WTC11 (cell line): Measurements from ENCODE around the gene ZNF407. TPM values are rescaled to one million over a fixed set of nuclear protein-coding genes. Genes with fewer than 3 reads are reported as not detected.

Source experiments
- ATAC-seq: fragments of 200-7000 bp; cut with Tn5 transposase; 2 replicates; pipeline ENCODE4 v1.10.0; 2021; ENCODE audit warnings: mild to moderate bottlenecking, moderate library complexity
- CTCF ChIA-PET: fragments of 300-600 bp; sonication (Branson Sonifier 250); formaldehyde crosslinking; loops from one replicate; lab custom pipeline; 2021; ENCODE audit warnings: antibody characterized with exemption; lab: Charles Lee
- POLR2A ChIA-PET: fragments of 350-600 bp; sonication (Branson Sonifier 250); formaldehyde crosslinking; loops from one replicate; lab custom pipeline; 2021; ENCODE audit warnings: antibody characterized with exemption; lab: Charles Lee
- DNase-seq: peaks from one replicate; pipeline ENCODE4 v3.0.0; 2021; ENCODE audit warnings: low spot score
- H3K27ac Mint-ChIP-seq: 2 replicates; pipeline ENCODE4 v1.8.0; 2021; ENCODE audit warnings: mixed read lengths
- H3K27me3 Mint-ChIP-seq: 2 replicates; pipeline ENCODE4 v1.8.0; 2021; ENCODE audit warnings: low read depth, mild to moderate bottlenecking, moderate library complexity, mixed read lengths
- H3K36me3 Mint-ChIP-seq: 2 replicates; pipeline ENCODE4 v1.8.0; 2021; ENCODE audit warnings: mixed read lengths
- H3K4me1 Mint-ChIP-seq: 2 replicates; pipeline ENCODE4 v1.8.0; 2022; ENCODE audit warnings: mixed read lengths
- H3K4me3 Mint-ChIP-seq: 2 replicates; pipeline ENCODE4 v1.8.0; 2021; ENCODE audit warnings: mild to moderate bottlenecking, moderate library complexity, mixed read lengths
- H3K9me3 Mint-ChIP-seq: 2 replicates; pipeline ENCODE4 v1.8.0; 2021; ENCODE audit warnings: mixed read lengths
- ATF1 ChIP-seq: sonication (generic); formaldehyde crosslinking; IDR thresholded peaks from 2 replicates; pipeline ENCODE4 v1.8.1; 2023; ENCODE audit warnings: mild to moderate bottlenecking, moderate library complexity, missing genetic modification reagents
- E2F4 ChIP-seq: sonication (generic); formaldehyde crosslinking; IDR thresholded peaks from 2 replicates; pipeline ENCODE4 v1.8.1; 2022; ENCODE audit warnings: low read depth, mild to moderate bottlenecking, moderate library complexity, missing genetic modification reagents, borderline replicate concordance
- ETV6 ChIP-seq: sonication (generic); formaldehyde crosslinking; IDR thresholded peaks from 2 replicates; pipeline ENCODE4 v1.8.1; 2022; ENCODE audit warnings: mild to moderate bottlenecking, missing genetic modification reagents
- KAT7 ChIP-seq: sonication (generic); formaldehyde crosslinking; IDR thresholded peaks from 2 replicates; pipeline ENCODE4 v1.8.1; 2023; ENCODE audit warnings: missing genetic modification reagents, mild to moderate bottlenecking, borderline replicate concordance
- MLX ChIP-seq: sonication (generic); formaldehyde crosslinking; IDR thresholded peaks from 2 replicates; pipeline ENCODE4 v1.8.1; 2023; ENCODE audit warnings: mild to moderate bottlenecking, missing genetic modification reagents, moderate library complexity
- NFE2L1 ChIP-seq: sonication (generic); formaldehyde crosslinking; IDR thresholded peaks from 2 replicates; pipeline ENCODE4 v1.8.1; 2023; ENCODE audit warnings: missing genetic modification reagents
- NR2C2 ChIP-seq: sonication (generic); formaldehyde crosslinking; IDR thresholded peaks from 2 replicates; pipeline ENCODE4 v1.8.0; 2022; ENCODE audit warnings: mild to moderate bottlenecking, missing genetic modification reagents
- OVOL2 ChIP-seq: fragments of 250-450 bp; sonication (Bioruptor Pico); IDR thresholded peaks from 2 replicates; pipeline ENCODE4 v1.9.0; 2021; ENCODE audit warnings: mild to moderate bottlenecking, borderline replicate concordance
- PRRX2 ChIP-seq: fragments of 250-450 bp; sonication (Bioruptor Pico); IDR thresholded peaks from 2 replicates; pipeline ENCODE4 v1.8.0; 2021; ENCODE audit warnings: mild to moderate bottlenecking
- SMAD4 ChIP-seq: sonication (generic); formaldehyde crosslinking; IDR thresholded peaks from 2 replicates; pipeline ENCODE4 v1.8.0; 2022; ENCODE audit warnings: mild to moderate bottlenecking, missing genetic modification reagents
- TP53 ChIP-seq: sonication (generic); formaldehyde crosslinking; IDR thresholded peaks from 2 replicates; pipeline ENCODE4 v1.8.1; 2023; ENCODE audit warnings: mild to moderate bottlenecking, missing genetic modification reagents
- ZMAT4 ChIP-seq: fragments of 250-450 bp; sonication (Bioruptor Pico); IDR thresholded peaks from 2 replicates; pipeline ENCODE4 v1.9.0; 2021; ENCODE audit warnings: mild to moderate bottlenecking
- ZNF121 ChIP-seq: sonication (generic); formaldehyde crosslinking; IDR thresholded peaks from 2 replicates; pipeline ENCODE4 v1.8.0; 2023; ENCODE audit warnings: missing genetic modification reagents
- total RNA-seq: library from RNA; stranded (reverse); gene quantifications from 3 replicates; pipeline ENCODE4 v1.2.3, GENCODE V29; 2021
- TF ChIP-seq, protein P1 (sequence below): sonication (generic); formaldehyde crosslinking; IDR thresholded peaks from 2 replicates; pipeline ENCODE4 v1.8.0; 2022; ENCODE audit warnings: mild to moderate bottlenecking, missing genetic modification reagents
- TF ChIP-seq, protein P2 (sequence below): sonication (generic); formaldehyde crosslinking; IDR thresholded peaks from 2 replicates; pipeline ENCODE4 v1.8.1; 2023; ENCODE audit warnings: mild to moderate bottlenecking, moderate library complexity, missing genetic modification reagents
- TF ChIP-seq, protein P3 (sequence below): sonication (generic); formaldehyde crosslinking; IDR thresholded peaks from 2 replicates; pipeline ENCODE4 v1.8.0; 2023; ENCODE audit warnings: mild to moderate bottlenecking, missing genetic modification reagents

The ZNF407 gene
- total RNA-seq, 1 experiment from 2014 or later, result 6.5 TPM

DNA sequence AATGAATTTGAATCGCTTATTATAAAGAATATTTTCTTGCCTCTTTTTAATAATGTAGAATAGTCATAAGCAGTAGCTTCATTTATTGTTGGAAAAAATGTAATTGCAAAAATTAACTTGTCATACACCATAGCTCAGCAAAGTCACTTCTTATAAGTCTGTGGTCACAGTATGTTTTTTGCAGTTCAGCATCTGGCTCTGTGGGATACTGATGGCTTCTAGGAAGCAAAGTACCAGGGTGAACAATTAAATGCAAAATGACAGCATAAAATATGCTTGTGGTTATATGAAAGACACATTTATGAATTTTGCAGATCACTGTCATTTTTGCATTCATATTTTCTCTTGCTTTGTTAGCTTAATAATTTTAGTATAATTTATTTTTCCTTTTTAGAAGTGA lies 116.5 kb downstream of the ZNF407 start (continued):
- TF ChIP-seq ZNF121 (CRISPR knock-in tag), result no peak
- TF ChIP-seq, all 79 proteins: peak for 0

DNA sequence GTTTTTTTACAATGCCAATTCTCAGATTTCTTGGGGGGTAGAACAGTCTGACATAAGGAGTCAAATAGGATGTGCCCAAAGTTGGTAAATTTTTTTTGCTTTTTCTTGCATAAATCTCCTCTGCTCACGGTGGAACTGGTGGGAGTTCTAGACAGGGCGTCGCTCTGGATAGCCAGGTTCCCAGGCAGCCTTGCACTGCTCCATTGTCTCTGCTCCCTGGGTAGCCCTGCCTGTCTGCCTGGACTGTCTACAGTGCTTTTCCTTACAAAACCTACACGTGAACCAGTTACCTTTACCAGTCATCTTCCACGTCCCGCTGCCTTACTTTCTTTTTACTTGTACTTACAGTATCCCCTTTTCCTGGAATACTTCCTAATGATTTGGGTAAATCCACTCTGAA lies 117.1 kb downstream of the ZNF407 start:
- ATAC-seq, result peak; percentile 94
- Mint-ChIP-seq H3K27me3 (no peaks in the 10 kb centered on the region), H3K27ac (peak overlapping the region; percentile 52; the same call in 1 of the 2 replicates), H3K4me3 (no peak overlapping the region), H3K4me1 (peaks cover 25% of the 10 kb centered on the region), H3K9me3 (peaks cover 3% of the 10 kb centered on the region; the same call in 1 of the 2 replicates), H3K36me3 (no peaks in the 10 kb centered on the region)
- POLR2A ChIA-PET, result no interaction called here
- no peak for DNase-seq
- TF ChIP-seq SMAD4 (CRISPR knock-in tag), result no peak
- no peak for TF ChIP-seq PRRX2 (CRISPR knock-in tag)
- no peak for TF ChIP-seq KAT7 (CRISPR knock-in tag)
- TF ChIP-seq TP53, result no peak
- TF ChIP-seq E2F4, result no peak
- TF ChIP-seq, protein P1, sequence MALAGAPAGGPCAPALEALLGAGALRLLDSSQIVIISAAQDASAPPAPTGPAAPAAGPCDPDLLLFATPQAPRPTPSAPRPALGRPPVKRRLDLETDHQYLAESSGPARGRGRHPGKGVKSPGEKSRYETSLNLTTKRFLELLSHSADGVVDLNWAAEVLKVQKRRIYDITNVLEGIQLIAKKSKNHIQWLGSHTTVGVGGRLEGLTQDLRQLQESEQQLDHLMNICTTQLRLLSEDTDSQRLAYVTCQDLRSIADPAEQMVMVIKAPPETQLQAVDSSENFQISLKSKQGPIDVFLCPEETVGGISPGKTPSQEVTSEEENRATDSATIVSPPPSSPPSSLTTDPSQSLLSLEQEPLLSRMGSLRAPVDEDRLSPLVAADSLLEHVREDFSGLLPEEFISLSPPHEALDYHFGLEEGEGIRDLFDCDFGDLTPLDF, result no peak
- no peak for TF ChIP-seq ETV6 (CRISPR knock-in tag)
- CTCF ChIA-PET, result no interaction called here

DNA sequence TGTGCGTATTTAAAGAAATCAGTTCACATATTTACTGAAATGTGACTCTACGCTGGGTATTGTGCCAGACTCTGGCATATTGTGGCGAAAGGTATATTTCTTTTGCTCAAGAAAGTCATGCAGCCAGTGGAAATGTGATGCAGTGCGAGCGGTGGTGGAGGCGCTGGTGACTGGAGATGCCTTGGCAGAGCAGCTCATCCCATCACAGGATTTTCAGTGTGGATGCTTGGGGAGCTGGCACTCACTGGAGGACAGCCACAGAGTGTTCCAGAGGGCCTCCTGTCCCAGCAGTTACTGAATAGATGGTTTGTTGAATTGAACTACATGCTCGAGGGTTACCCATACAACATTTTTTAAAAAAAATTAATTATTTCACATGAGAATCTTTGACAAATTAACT lies 117.6 kb downstream of the ZNF407 start:
- POLR2A ChIA-PET, result no interaction called here
- Mint-ChIP-seq H3K27me3 (no peaks in the 10 kb centered on the region), H3K27ac (peak overlapping the region; percentile 52; the same call in 1 of the 2 replicates), H3K4me3 (no peak overlapping the region), H3K9me3 (peaks cover 5% of the 10 kb centered on the region; the same call in 1 of the 2 replicates), H3K36me3 (no peaks in the 10 kb centered on the region), H3K4me1 (peaks cover 25% of the 10 kb centered on the region)
- CTCF ChIA-PET, result no interaction called here
- no peak for TF ChIP-seq E2F4
- TF ChIP-seq OVOL2 (CRISPR knock-in tag), result no peak
- DNase-seq (no peak), ATAC-seq (peak; percentile 40)

GRCh38 chr18:74715865-74716712 lies 118.4 kb downstream of the ZNF407 start:
- TF ChIP-seq, protein P2, sequence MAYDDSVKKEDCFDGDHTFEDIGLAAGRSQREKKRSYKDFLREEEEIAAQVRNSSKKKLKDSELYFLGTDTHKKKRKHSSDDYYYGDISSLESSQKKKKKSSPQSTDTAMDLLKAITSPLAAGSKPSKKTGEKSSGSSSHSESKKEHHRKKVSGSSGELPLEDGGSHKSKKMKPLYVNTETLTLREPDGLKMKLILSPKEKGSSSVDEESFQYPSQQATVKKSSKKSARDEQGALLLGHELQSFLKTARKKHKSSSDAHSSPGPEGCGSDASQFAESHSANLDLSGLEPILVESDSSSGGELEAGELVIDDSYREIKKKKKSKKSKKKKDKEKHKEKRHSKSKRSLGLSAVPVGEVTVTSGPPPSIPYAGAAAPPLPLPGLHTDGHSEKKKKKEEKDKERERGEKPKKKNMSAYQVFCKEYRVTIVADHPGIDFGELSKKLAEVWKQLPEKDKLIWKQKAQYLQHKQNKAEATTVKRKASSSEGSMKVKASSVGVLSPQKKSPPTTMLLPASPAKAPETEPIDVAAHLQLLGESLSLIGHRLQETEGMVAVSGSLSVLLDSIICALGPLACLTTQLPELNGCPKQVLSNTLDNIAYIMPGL, result no peak
- TF ChIP-seq, all 79 proteins: peak for 0
- peaks cover 24% of the 10 kb centered on the region for H3K4me1 Mint-ChIP-seq
- ChIA-PET CTCF (no interaction called here), POLR2A (interaction anchor here (0.7 kb wide), 1 partner anchor 32 kb away, joined by 3 read pairs; no protein-coding TSS in a partner anchor)
- no peak for DNase-seq
- H3K27ac Mint-ChIP-seq, result no peak overlapping the region
- H3K27me3 Mint-ChIP-seq, result no peaks in the 10 kb centered on the region
- no peaks in the 10 kb centered on the region for H3K36me3 Mint-ChIP-seq
- ATAC-seq, result no peak
- no peak overlapping the region for H3K4me3 Mint-ChIP-seq
- peaks cover 5% of the 10 kb centered on the region; the same call in 1 of the 2 replicates for H3K9me3 Mint-ChIP-seq

- H3K4me1 Mint-ChIP-seq, result peaks cover 29% of the 10 kb centered on the region
- H3K27me3 Mint-ChIP-seq, result no peaks in the 10 kb centered on the region
- H3K27ac Mint-ChIP-seq, result peak overlapping the region; percentile 54; the same call in 1 of the 2 replicates
- H3K9me3 Mint-ChIP-seq, result peaks cover 5% of the 10 kb centered on the region; the same call in 1 of the 2 replicates
- no peak overlapping the region for H3K4me3 Mint-ChIP-seq
- no peaks in the 10 kb centered on the region for H3K36me3 Mint-ChIP-seq
- ChIA-PET CTCF (interaction anchor here (0.7 to 1.3 kb wide), 2 partner anchors 26 to 101 kb away, joined by 3 to 6 read pairs; no protein-coding TSS in a partner anchor), POLR2A (no interaction called here)
- DNase-seq (no peak), ATAC-seq (peak; percentile 49; the same call in 1 of the 2 replicates)
- TF ChIP-seq NR2C2 (CRISPR knock-in tag), result no peak
- no peak for TF ChIP-seq MLX
- no peak for TF ChIP-seq ATF1 (CRISPR knock-in tag)
- no peak for TF ChIP-seq ZMAT4 (CRISPR knock-in tag)
- no peak for TF ChIP-seq OVOL2 (CRISPR knock-in tag)
- no peak for TF ChIP-seq NFE2L1 (CRISPR knock-in tag)
- TF ChIP-seq, protein P3, sequence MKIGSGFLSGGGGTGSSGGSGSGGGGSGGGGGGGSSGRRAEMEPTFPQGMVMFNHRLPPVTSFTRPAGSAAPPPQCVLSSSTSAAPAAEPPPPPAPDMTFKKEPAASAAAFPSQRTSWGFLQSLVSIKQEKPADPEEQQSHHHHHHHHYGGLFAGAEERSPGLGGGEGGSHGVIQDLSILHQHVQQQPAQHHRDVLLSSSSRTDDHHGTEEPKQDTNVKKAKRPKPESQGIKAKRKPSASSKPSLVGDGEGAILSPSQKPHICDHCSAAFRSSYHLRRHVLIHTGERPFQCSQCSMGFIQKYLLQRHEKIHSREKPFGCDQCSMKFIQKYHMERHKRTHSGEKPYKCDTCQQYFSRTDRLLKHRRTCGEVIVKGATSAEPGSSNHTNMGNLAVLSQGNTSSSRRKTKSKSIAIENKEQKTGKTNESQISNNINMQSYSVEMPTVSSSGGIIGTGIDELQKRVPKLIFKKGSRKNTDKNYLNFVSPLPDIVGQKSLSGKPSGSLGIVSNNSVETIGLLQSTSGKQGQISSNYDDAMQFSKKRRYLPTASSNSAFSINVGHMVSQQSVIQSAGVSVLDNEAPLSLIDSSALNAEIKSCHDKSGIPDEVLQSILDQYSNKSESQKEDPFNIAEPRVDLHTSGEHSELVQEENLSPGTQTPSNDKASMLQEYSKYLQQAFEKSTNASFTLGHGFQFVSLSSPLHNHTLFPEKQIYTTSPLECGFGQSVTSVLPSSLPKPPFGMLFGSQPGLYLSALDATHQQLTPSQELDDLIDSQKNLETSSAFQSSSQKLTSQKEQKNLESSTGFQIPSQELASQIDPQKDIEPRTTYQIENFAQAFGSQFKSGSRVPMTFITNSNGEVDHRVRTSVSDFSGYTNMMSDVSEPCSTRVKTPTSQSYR (CRISPR knock-in tag), result no peak
These were observed 120.6 kb downstream of the ZNF407 start for GRCh38 chr18:74718312-74718711.
